ENCODE measurements around the gene BAIAP2L2. TPM values are rescaled to one million over a fixed set of nuclear protein-coding genes. Genes with fewer than 3 reads are reported as not detected.

The BAIAP2L2 gene
- total and polyA plus RNA-seq, 2 experiments from 2014 or later = 3.9 to 5.6 TPM

DNA sequence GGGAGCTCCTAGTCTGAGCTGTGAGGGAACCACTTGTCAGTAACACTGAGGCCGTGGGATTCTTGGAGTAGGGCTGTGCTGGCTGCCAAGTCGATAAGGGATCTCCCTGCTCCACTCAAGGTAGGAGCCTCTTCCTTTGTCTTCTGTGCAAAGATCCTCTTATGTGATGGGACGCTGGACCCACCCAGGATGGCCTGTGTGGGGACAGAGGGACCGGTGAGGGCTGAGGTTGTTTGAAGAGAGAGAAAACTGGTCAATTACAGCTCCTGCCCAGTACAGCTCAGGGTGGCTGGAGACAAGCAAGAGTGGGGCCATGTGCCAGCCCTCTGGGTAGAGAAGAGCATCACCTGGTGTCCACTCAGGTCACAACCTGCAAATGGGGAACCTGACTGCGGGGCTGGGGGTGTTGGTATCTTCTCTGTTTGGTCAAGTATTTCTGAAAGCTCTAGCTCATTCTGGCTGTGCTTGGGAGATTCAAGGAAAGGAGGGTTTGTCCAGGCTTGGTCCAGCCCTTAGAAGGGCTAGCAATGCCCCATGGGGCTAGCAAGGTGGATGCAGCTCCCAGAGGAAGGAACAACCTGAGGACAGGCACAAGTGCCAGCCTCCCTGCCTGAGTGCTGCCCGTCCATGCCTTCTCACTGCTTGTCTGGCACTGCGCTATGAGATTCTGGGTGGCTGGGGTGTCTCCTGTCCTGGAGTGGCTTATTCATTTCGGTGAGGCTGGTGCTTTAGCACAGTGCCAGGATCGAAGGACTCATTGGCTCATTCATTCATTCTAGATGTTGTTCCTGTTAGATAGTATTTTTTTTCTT is 27.6 kb upstream of the BAIAP2L2 start:
- TF ChIP-seq EZH2 (IDR thresholded peaks at IDR 0.05; ENCODE audit: low read depth, unreplicated experiment) (no peak), POLR2AphosphoS5 (IDR thresholded peaks at IDR 0.05; ENCODE audit: low read depth) (no peak), ZNF331 (CRISPR knock-in tag; IDR thresholded peaks at IDR 0.05; ENCODE audit: low read depth) (no peak)
- TF ChIP-seq, protein P1, sequence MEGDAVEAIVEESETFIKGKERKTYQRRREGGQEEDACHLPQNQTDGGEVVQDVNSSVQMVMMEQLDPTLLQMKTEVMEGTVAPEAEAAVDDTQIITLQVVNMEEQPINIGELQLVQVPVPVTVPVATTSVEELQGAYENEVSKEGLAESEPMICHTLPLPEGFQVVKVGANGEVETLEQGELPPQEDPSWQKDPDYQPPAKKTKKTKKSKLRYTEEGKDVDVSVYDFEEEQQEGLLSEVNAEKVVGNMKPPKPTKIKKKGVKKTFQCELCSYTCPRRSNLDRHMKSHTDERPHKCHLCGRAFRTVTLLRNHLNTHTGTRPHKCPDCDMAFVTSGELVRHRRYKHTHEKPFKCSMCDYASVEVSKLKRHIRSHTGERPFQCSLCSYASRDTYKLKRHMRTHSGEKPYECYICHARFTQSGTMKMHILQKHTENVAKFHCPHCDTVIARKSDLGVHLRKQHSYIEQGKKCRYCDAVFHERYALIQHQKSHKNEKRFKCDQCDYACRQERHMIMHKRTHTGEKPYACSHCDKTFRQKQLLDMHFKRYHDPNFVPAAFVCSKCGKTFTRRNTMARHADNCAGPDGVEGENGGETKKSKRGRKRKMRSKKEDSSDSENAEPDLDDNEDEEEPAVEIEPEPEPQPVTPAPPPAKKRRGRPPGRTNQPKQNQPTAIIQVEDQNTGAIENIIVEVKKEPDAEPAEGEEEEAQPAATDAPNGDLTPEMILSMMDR (conservative IDR thresholded peaks at IDR 0.05; ENCODE audit: low read depth in 2 of 2) = peak in 1 of 2 experiments; percentile 29; a peak in 1 of 4 replicates
- DNase-seq (ENCODE audit: low spot score) (no peak), ATAC-seq (peak; percentile 23; the same call in 1 of the 3 replicates)
- Histone ChIP-seq H4K20me1 (replicated peaks; ENCODE audit: insufficient read depth) (no peaks in the 10 kb centered on the region), H3K9me2 (ENCODE audit: insufficient read depth) (no peaks in the 10 kb centered on the region), H3K79me2 (replicated peaks; ENCODE audit: insufficient read depth) (no peaks in the 10 kb centered on the region), H3K36me3 (ENCODE audit: insufficient read depth) (no peaks in the 10 kb centered on the region), H3K27ac (ENCODE audit: low read depth) (no peak overlapping the region), H3F3A (replicated peaks; ENCODE audit: low read depth) (0 out of 2 replicates have a peak, but pooled peaks cover 3% of the 10 kb centered on the region), H3K4me3 (no peak overlapping the region), H2AFZ (no peak overlapping the region), H3K4me2 (no peak overlapping the region), H3K27me3 (ENCODE audit: insufficient read depth) (no peaks in the 10 kb centered on the region), H3K4me1 (ENCODE audit: insufficient read depth) (no peaks in the 10 kb centered on the region)
- Mint-ChIP-seq H3K36me3 (ENCODE audit: low read depth) (peaks cover 3% of the 10 kb centered on the region; the same call in 1 of the 3 replicates), H3K27me3 (ENCODE audit: insufficient read depth, low read depth, poor library complexity) (peaks cover 3% of the 10 kb centered on the region), H3K4me1 (peaks cover 3% of the 10 kb centered on the region; the same call in 1 of the 3 replicates), H3K9me3 (no peaks in the 10 kb centered on the region), H3K4me3 (no peak overlapping the region), H3K27ac (no peak overlapping the region)

DNA sequence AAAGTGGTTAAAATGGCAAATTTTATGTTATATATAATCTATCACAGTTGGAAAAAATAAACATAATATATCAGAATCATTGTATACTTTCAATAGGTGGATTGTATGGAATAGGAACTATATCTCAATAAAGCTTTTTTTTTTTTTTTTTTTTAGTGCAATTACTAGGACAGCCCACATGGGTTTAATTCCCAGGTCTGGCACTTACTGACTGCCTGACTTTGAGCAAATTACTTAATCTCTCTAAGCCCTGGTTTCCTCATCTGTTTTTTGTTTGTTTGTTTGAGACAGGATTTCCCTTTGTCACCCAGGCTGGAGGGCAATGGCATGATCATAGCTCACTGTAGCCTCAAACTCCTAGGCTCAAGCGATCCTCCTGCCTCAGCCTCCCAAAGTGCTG is 26.1 kb upstream of the BAIAP2L2 start:
- Histone ChIP-seq H3F3A (replicated peaks; ENCODE audit: low read depth) (no peaks in the 10 kb centered on the region), H3K27ac (ENCODE audit: low read depth) (no peak overlapping the region), H4K20me1 (replicated peaks; ENCODE audit: insufficient read depth) (no peaks in the 10 kb centered on the region), H3K4me2 (no peak overlapping the region), H3K4me1 (ENCODE audit: insufficient read depth) (no peaks in the 10 kb centered on the region), H3K27me3 (ENCODE audit: insufficient read depth) (no peaks in the 10 kb centered on the region), H3K9me2 (ENCODE audit: insufficient read depth) (no peaks in the 10 kb centered on the region), H3K79me2 (replicated peaks; ENCODE audit: insufficient read depth) (no peaks in the 10 kb centered on the region), H3K4me3 (no peak overlapping the region), H2AFZ (no peak overlapping the region), H3K36me3 (ENCODE audit: insufficient read depth) (no peaks in the 10 kb centered on the region)
- TF ChIP-seq, protein P1 (conservative IDR thresholded peaks at IDR 0.05; ENCODE audit: low read depth in 2 of 2) = no peak
- TF ChIP-seq POLR2AphosphoS5 (IDR thresholded peaks at IDR 0.05; ENCODE audit: low read depth) (no peak), CREB1 (CRISPR knock-in tag; IDR thresholded peaks at IDR 0.05; ENCODE audit: low read depth) (no peak), NANOG (IDR thresholded peaks at IDR 0.05; ENCODE audit: borderline replicate concordance) (no peak), EZH2 (IDR thresholded peaks at IDR 0.05; ENCODE audit: low read depth, unreplicated experiment) (no peak), ZNF114 (CRISPR knock-in tag; IDR thresholded peaks at IDR 0.05) (no peak), JUNB (IDR thresholded peaks at IDR 0.05; ENCODE audit: unreplicated experiment) (no peak)
- TF ChIP-seq, protein P2, sequence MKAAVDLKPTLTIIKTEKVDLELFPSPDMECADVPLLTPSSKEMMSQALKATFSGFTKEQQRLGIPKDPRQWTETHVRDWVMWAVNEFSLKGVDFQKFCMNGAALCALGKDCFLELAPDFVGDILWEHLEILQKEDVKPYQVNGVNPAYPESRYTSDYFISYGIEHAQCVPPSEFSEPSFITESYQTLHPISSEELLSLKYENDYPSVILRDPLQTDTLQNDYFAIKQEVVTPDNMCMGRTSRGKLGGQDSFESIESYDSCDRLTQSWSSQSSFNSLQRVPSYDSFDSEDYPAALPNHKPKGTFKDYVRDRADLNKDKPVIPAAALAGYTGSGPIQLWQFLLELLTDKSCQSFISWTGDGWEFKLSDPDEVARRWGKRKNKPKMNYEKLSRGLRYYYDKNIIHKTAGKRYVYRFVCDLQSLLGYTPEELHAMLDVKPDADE (IDR thresholded peaks at IDR 0.05) = no peak
- ATAC-seq (no peak), DNase-seq (ENCODE audit: low spot score) (no peak)
- no peaks in the 10 kb centered on the region for H3K9me3 Mint-ChIP-seq
- peaks cover 3% of the 10 kb centered on the region for H3K27me3 Mint-ChIP-seq (ENCODE audit: insufficient read depth, low read depth, poor library complexity)
- no peak overlapping the region for H3K4me3 Mint-ChIP-seq
- H3K27ac Mint-ChIP-seq = no peak overlapping the region
- peaks cover 3% of the 10 kb centered on the region; the same call in 1 of the 3 replicates for H3K36me3 Mint-ChIP-seq (ENCODE audit: low read depth)
- peaks cover 3% of the 10 kb centered on the region; the same call in 1 of the 3 replicates for H3K4me1 Mint-ChIP-seq
